B cell (primary cell): ENCODE measurements around the gene CDH20.

ENCODE experiments used
- CTCF ChIP-seq: fragments of 200-600 bp; IDR thresholded peaks from one replicate; pipeline ENCODE4 v1.8.0; 2022; ENCODE audit warnings: antibody characterized with exemption, mild to moderate bottlenecking
- EZH2 ChIP-seq: IDR thresholded peaks from 2 replicates; pipeline ENCODE4 v1.6.1; 2012; ENCODE audit warnings: borderline replicate concordance, low read depth, mild to moderate bottlenecking, moderate library complexity, low read length; ENCODE audit not compliant: insufficient read depth, poor library complexity, severe bottlenecking

GRCh38 chr18:61400716-61401115, 67.5 kb downstream of the CDH20 start:
- TF ChIP-seq CTCF (no peak), EZH2 (no peak)
